ENCODE results near the gene PARD3.
"Not testable (repeated sequence)": the region's sequence is repeated elsewhere in the genome, so short reads cannot be mapped to it uniquely, and the experiment has no call there.

The PARD3 gene

GRCh38 chr10:34479520-34480179 lies 335.4 kb downstream of the PARD3 start:
- DNase-seq, result no peak

- DNase-seq, result no peak
Observed at GRCh38 chr10:34477249-34477648, 337.8 kb downstream of the PARD3 start.

GRCh38 chr10:34476608-34477007 lies 338.5 kb downstream of the PARD3 start:
- DNase-seq, result no peak

GRCh38 chr10:34475786-34476185 lies 339.3 kb downstream of the PARD3 start:
- no peak for DNase-seq

GRCh38 chr10:34475274-34475646 lies 339.8 kb downstream of the PARD3 start:
- no peak for DNase-seq

- DNase-seq, result no peak
Observed at GRCh38 chr10:34474555-34475273, 340.4 kb downstream of the PARD3 start.

GRCh38 chr10:34474009-34474376 lies 341.1 kb downstream of the PARD3 start:
- no peak for DNase-seq

GRCh38 chr10:34473174-34474008 lies 341.7 kb downstream of the PARD3 start:
- no peak for DNase-seq

GRCh38 chr10:34470307-34470706 lies 344.8 kb downstream of the PARD3 start:
- DNase-seq, result no peak

- no peak for DNase-seq
Observed at GRCh38 chr10:34469446-34469845, 345.6 kb downstream of the PARD3 start.

GRCh38 chr10:34467902-34468301 lies 347.2 kb downstream of the PARD3 start:
- DNase-seq, result no peak

GRCh38 chr10:34467364-34467763 lies 347.7 kb downstream of the PARD3 start:
- DNase-seq, result no peak

- DNase-seq, result no peak
Observed at GRCh38 chr10:34465678-34466077, 349.4 kb downstream of the PARD3 start.

GRCh38 chr10:34464591-34464990 lies 350.5 kb downstream of the PARD3 start:
- no peak for DNase-seq

GRCh38 chr10:34464000-34464399 lies 351.1 kb downstream of the PARD3 start:
- no peak for DNase-seq

GRCh38 chr10:34462993-34463392 lies 352.1 kb downstream of the PARD3 start:
- no peak for DNase-seq

- no peak for DNase-seq
Observed at GRCh38 chr10:34462056-34462455, 353.0 kb downstream of the PARD3 start.

- no peak for DNase-seq
Observed at GRCh38 chr10:34454590-34455261, 360.4 kb downstream of the PARD3 start.

- DNase-seq, result no peak
Observed at GRCh38 chr10:34449836-34450235, 365.3 kb downstream of the PARD3 start.

GRCh38 chr10:34446049-34446448 lies 369.0 kb downstream of the PARD3 start:
- DNase-seq, result no peak

- no peak for DNase-seq
Observed at GRCh38 chr10:34444223-34445183, 370.6 kb downstream of the PARD3 start.

GRCh38 chr10:34439386-34439785 lies 375.7 kb downstream of the PARD3 start:
- DNase-seq, result not testable (repeated sequence)
